Measurements from ENCODE around the gene TRIM71. TPM values are rescaled to one million over a fixed set of nuclear protein-coding genes. Genes with fewer than 3 reads are reported as not detected.

The TRIM71 gene
- total RNA-seq, result not detected in 2 replicates

DNA sequence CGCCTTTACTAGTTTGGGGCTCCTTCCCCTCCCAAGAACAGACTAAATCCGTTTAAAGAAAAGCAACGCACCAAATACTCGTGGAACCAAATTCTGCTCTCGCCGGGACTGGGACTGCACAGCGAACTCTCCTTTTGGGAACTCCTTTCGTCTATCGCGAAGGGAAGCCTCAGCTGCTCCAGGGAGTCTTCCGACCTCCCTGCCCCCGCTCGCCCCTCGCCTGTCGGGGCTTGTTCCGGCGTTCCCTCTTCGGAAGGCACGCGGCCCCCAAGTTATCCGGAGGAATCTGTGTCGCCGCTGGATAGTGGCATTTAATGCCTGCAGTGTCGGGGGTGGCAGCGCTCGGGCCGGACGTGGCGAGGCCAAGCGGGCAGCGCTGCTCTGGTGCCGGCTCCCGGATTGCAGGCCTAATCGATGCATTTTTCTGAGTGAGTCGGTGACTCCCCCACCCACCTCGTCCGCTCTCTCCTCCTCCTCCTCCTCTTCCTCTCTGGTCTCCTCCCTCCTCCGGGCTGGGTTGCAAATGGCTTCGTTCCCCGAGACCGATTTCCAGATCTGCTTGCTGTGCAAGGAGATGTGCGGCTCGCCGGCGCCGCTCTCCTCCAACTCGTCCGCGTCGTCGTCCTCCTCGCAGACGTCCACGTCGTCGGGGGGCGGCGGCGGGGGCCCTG is at the start of gene TRIM71:
TRIM71 (plus strand) TSS at position 440 of the 671 bp plus-strand sequence; CDS start at position 524, 84 bp downstream.

Other genes with a start within 250 kb of the TRIM71 start
- gene DYNC1LI1, start 247.1 kb upstream of the TRIM71 start, total RNA-seq, result 56.9 and 65.8 TPM in 2 replicates
- gene CNOT10, start 132.8 kb upstream of the TRIM71 start, total RNA-seq, result 31.4 and 33.4 TPM in 2 replicates
- under 0.01 and 0.22 TPM in 2 replicates for gene CCR4, start 133.6 kb downstream of the TRIM71 start, total RNA-seq